Neuronal stem cell (in vitro differentiated cells): ENCODE results near the gene IL23R.

Experiments
- DNase-seq: peaks from one replicate; pipeline ENCODE4 v3.0.0-alpha.2; 2013; ENCODE audit warnings: low spot score
- H2AFZ ChIP-seq: one replicate; pipeline ENCODE4 v1.6.1; 2013; ENCODE audit warnings: mild to moderate bottlenecking, low read length, inconsistent platforms
- H2AK5ac ChIP-seq: 2 replicates; pipeline ENCODE4 v1.6.1; 2013; ENCODE audit warnings: low read depth, mild to moderate bottlenecking, inconsistent platforms, low read length, moderate library complexity, mixed read lengths
- H2BK120ac ChIP-seq: 2 replicates; pipeline ENCODE4 v1.6.1; 2013; ENCODE audit warnings: low read depth, mild to moderate bottlenecking, inconsistent platforms, low read length, moderate library complexity, mixed read lengths
- H2BK12ac ChIP-seq: one replicate; pipeline ENCODE4 v1.6.1; 2013; ENCODE audit warnings: low read length, inconsistent platforms
- H2BK15ac ChIP-seq: 2 replicates; pipeline ENCODE4 v1.6.1; 2013; ENCODE audit warnings: mild to moderate bottlenecking, low read length, inconsistent platforms, mixed read lengths
- H2BK5ac ChIP-seq: one replicate; pipeline ENCODE4 v1.6.1; 2013; ENCODE audit warnings: inconsistent platforms, mild to moderate bottlenecking, low read length, moderate library complexity
- H3K14ac ChIP-seq: one replicate; pipeline ENCODE4 v1.6.1; 2013; ENCODE audit warnings: low read length, inconsistent platforms
- H3K18ac ChIP-seq: 2 replicates; pipeline ENCODE4 v1.6.1; 2013; ENCODE audit warnings: low read length, inconsistent platforms
- H3K23ac ChIP-seq: 2 replicates; pipeline ENCODE4 v1.6.1; 2013; ENCODE audit warnings: low read depth, mild to moderate bottlenecking, mixed read lengths, low read length, inconsistent platforms; ENCODE audit not compliant: poor library complexity
- H3K27ac ChIP-seq: replicated peaks from 3 replicates; pipeline ENCODE4 v1.5.1; 2013; ENCODE audit warnings: low read length, inconsistent platforms
- H3K27me3 ChIP-seq, 3 experiments: 2 replicates each; pipeline ENCODE4 v1.6.1; 2013; ENCODE audit warnings: low read length in 3 of 3, mild to moderate bottlenecking in 2 of 3, inconsistent platforms in 1 of 3, low read depth in 1 of 3, mixed read lengths in 1 of 3, moderate library complexity in 1 of 3; ENCODE audit not compliant: control insufficient read depth in 3 of 3, insufficient read depth in 3 of 3
- H3K36me3 ChIP-seq, 2 donors: replicated peaks in 1 of 2; 2 replicates each; pipeline ENCODE4 v1.6.1; 2013; ENCODE audit warnings: low read length in 2 of 2; ENCODE audit not compliant: control insufficient read depth in 2 of 2, insufficient read depth in 2 of 2
- H3K4ac ChIP-seq: 2 replicates; pipeline ENCODE4 v1.6.1; 2013; ENCODE audit warnings: inconsistent platforms, mild to moderate bottlenecking, low read length, moderate library complexity
- H3K4me1 ChIP-seq, 2 donors: 1 replicate in 1 of 2; 2 replicates in 1 of 2; pipeline ENCODE4 v1.6.1; 2013; ENCODE audit warnings: low read length in 2 of 2, low read depth in 1 of 2; ENCODE audit not compliant: control insufficient read depth in 2 of 2, insufficient read depth in 1 of 2
- H3K4me2 ChIP-seq: one replicate; pipeline ENCODE4 v1.6.1; 2013; ENCODE audit warnings: mild to moderate bottlenecking, low read length, inconsistent platforms; ENCODE audit not compliant: insufficient read depth, poor library complexity, severe bottlenecking
- H3K4me3 ChIP-seq, 2 donors: 2 replicates each; pipeline ENCODE4 v1.5.1; 2013; ENCODE audit warnings: low read length in 2 of 2, mild to moderate bottlenecking in 2 of 2, inconsistent platforms in 1 of 2, moderate library complexity in 1 of 2
- H3K79me1 ChIP-seq: one replicate; pipeline ENCODE4 v1.6.1; 2013; ENCODE audit warnings: low read depth, mild to moderate bottlenecking, inconsistent platforms, low read length, moderate library complexity
- H3K9ac ChIP-seq: one replicate; pipeline ENCODE4 v1.6.1; 2013; ENCODE audit warnings: mild to moderate bottlenecking, low read depth, low read length, inconsistent platforms; ENCODE audit not compliant: poor library complexity
- H3K9me3 ChIP-seq, 2 donors: replicated peaks in 1 of 2; 2 replicates each; pipeline versions ENCODE3 to v1.6.1; 2013; ENCODE audit warnings: low read length in 2 of 2, mild to moderate bottlenecking in 2 of 2, inconsistent platforms in 1 of 2, low read depth in 1 of 2, mixed read lengths in 1 of 2, moderate library complexity in 1 of 2; ENCODE audit not compliant: control insufficient read depth in 2 of 2, insufficient read depth in 1 of 2
- H4K8ac ChIP-seq: one replicate; pipeline ENCODE4 v1.6.1; 2013; ENCODE audit warnings: low read depth, mild to moderate bottlenecking, inconsistent platforms, low read length, moderate library complexity
- H4K91ac ChIP-seq: one replicate; pipeline ENCODE4 v1.6.1; 2013; ENCODE audit warnings: low read length, low read depth, mild to moderate bottlenecking, inconsistent platforms; ENCODE audit not compliant: poor library complexity
- WGBS, 2 donors: extraction: QIAGEN DNeasy Blood & Tissue Kit; methylation state at CpG; one replicate each; pipeline ENCODE4 v1.1.7; 2013; ENCODE audit warnings: missing lambda C conversion rate in 2 of 2, mixed read lengths in 1 of 2; ENCODE audit not compliant: insufficient read length in 2 of 2, insufficient replicate concordance in 1 of 2; ENCODE audit errors: extremely low coverage in 2 of 2; 5-methylcytosine and 5-hydroxymethylcytosine counted together

The IL23R gene

DNA sequence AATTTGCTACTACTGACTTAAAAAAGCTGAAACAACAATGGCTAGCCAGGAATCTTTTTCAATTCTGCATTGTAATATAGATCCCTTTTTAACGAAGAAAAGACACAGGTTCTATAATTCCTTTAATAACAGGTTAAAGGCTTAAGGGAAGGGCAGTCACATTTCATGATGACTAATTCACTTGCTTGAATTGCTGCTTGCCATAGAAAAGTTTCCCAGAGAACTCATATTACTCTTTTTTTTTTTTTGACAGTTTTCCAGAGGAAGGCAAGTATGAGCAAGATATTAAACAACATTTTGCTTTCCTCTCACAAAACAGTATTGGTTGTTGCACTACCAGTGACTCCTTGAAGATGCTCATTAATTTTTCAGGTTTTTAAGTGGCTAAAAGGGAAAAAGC is 60.9 kb downstream of the IL23R start:
- no peaks in the 10 kb centered on the region for H3K79me1 ChIP-seq
- no peak overlapping the region for H3K27ac ChIP-seq
- H3K14ac ChIP-seq, result no peak overlapping the region
- no peaks in the 10 kb centered on the region for H3K36me3 ChIP-seq
- no peak overlapping the region for H2BK120ac ChIP-seq
- H4K8ac ChIP-seq, result no peak overlapping the region
- H3K27me3 ChIP-seq, result no peaks in the 10 kb centered on the region
- H3K9ac ChIP-seq, result no peak overlapping the region
- no peak overlapping the region for H3K18ac ChIP-seq
- no peak overlapping the region for H3K4me3 ChIP-seq
- no peak overlapping the region for H2BK12ac ChIP-seq
- H3K23ac ChIP-seq, result no peak overlapping the region
- no CpG with 5 or more reads among the region's 1 CpG for WGBS, 2 donors
- no peaks in the 10 kb centered on the region for H3K4me1 ChIP-seq
- DNase-seq, result no peak
- peaks cover 2 to 7% of the 10 kb centered on the region in 2 donors for H3K9me3 ChIP-seq
- H4K91ac ChIP-seq, result no peak overlapping the region
- H2AK5ac ChIP-seq, result no peak overlapping the region
- no peak overlapping the region for H2BK15ac ChIP-seq
- no peak overlapping the region for H2AFZ ChIP-seq
- no peak overlapping the region for H3K4ac ChIP-seq
- no peak overlapping the region for H2BK5ac ChIP-seq
- no peak overlapping the region for H3K4me2 ChIP-seq

DNA sequence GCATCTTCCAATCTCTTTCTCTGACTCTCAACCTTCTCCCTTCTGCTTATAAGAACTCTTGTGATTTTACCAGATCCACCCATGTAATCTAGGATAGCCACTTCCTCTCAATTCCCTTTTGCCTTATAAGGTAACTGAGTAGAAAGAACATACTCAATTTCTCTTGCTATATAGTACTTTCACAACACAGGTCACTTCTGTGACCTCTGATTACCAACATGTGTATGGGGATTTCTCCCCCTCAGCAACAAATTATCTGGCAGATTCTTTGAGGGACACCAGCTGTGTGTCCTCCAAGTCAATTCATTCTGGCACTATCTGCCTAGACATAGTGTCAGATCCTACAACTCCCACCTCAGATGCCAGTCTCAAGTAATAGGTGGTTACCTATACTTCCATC is 62.5 kb downstream of the IL23R start:
- Histone ChIP-seq H2BK15ac (no peak overlapping the region), H2AK5ac (no peak overlapping the region), H2BK5ac (no peak overlapping the region), H3K9ac (no peak overlapping the region), H3K18ac (no peak overlapping the region), H3K27me3 (no peaks in the 10 kb centered on the region), H3K79me1 (no peaks in the 10 kb centered on the region), H3K4me2 (no peak overlapping the region), H2BK120ac (no peak overlapping the region), H3K14ac (no peak overlapping the region), H2AFZ (no peak overlapping the region), H3K4me1 (no peaks in the 10 kb centered on the region), H3K36me3 (no peaks in the 10 kb centered on the region), H2BK12ac (no peak overlapping the region), H3K9me3 (peaks cover 2 to 7% of the 10 kb centered on the region in 2 donors), H4K91ac (no peak overlapping the region), H3K27ac (no peak overlapping the region), H3K4me3 (no peak overlapping the region), H4K8ac (no peak overlapping the region), H3K23ac (no peak overlapping the region), H3K4ac (no peak overlapping the region)
- no peak for DNase-seq

DNA sequence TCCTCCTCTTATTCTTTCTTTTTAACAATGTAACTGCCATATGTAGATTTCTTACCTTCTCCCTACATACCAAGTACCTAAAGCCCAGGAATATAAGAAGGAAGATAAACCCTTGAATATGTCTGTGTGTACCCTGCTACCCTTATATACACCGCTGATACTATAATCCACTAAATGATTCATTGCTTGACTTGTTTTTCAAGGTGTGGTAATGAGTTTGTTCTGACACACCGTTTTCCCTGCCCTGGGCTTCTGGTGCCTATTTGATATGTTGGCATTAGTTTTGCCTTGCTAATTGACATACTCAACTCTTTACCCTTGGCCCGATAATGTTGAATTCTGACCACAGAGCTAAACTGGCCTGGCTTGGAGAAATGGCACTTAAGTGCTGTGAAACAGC is 64.3 kb downstream of the IL23R start:
- Histone ChIP-seq H2BK120ac (no peak overlapping the region), H3K79me1 (no peaks in the 10 kb centered on the region), H3K14ac (no peak overlapping the region), H4K8ac (no peak overlapping the region), H4K91ac (no peak overlapping the region), H3K9ac (no peak overlapping the region), H3K4me2 (no peak overlapping the region), H2BK15ac (no peak overlapping the region), H3K4me1 (no peaks in the 10 kb centered on the region), H2BK12ac (no peak overlapping the region), H2BK5ac (no peak overlapping the region), H3K27ac (no peak overlapping the region), H2AK5ac (no peak overlapping the region), H3K27me3 (no peaks in the 10 kb centered on the region), H3K18ac (no peak overlapping the region), H3K4me3 (no peak overlapping the region), H3K23ac (no peak overlapping the region), H3K9me3 (peaks cover 2 to 7% of the 10 kb centered on the region in 2 donors), H3K4ac (no peak overlapping the region), H2AFZ (no peak overlapping the region), H3K36me3 (no peaks in the 10 kb centered on the region)
- WGBS, 2 donors, result no CpG with 5 or more reads among the region's 3 CpGs
- DNase-seq, result no peak

DNA sequence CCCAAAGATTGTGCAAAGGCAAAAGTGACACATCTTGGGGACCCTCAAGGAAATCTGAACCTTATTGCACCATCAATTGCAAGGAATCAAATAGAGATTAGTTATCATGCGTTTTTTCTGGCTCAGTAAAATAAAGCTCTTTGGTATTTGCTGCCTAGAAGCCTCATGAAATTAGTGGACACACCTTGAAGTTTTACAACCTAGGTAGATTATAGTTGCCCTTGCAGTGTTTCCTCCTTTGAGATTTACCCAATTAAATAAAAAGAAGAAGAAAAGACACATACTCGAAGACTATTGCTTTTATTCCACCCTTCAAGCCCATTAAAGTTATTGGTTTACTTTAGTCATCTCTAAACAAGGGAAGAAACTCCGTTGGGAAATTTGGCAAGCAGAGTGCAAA is 70.0 kb downstream of the IL23R start:
- Histone ChIP-seq H2AK5ac (no peak overlapping the region), H4K8ac (no peak overlapping the region), H4K91ac (no peak overlapping the region), H3K4me1 (no peaks in the 10 kb centered on the region), H2BK5ac (no peak overlapping the region), H2BK12ac (no peak overlapping the region), H2BK15ac (no peak overlapping the region), H3K9me3 (peaks cover 0 to 2% of the 10 kb centered on the region in 2 donors), H3K4ac (no peak overlapping the region), H3K18ac (no peak overlapping the region), H3K4me3 (no peak overlapping the region), H3K79me1 (no peaks in the 10 kb centered on the region), H3K14ac (no peak overlapping the region), H3K9ac (no peak overlapping the region), H2AFZ (no peak overlapping the region), H2BK120ac (no peak overlapping the region), H3K27ac (no peak overlapping the region), H3K4me2 (no peak overlapping the region), H3K27me3 (no peaks in the 10 kb centered on the region), H3K23ac (no peak overlapping the region), H3K36me3 (no peaks in the 10 kb centered on the region)
- no peak for DNase-seq
- no CpG with 5 or more reads among the region's 3 CpGs for WGBS, 2 donors
